AG09319 (cell line): ENCODE data around the gene MORN1.

Experiments
- DNase-seq: peaks from one replicate; pipeline ENCODE4 v3.0.0-alpha.2; 2010; ENCODE audit warnings: low read depth; ENCODE audit errors: extremely low read depth
- CTCF ChIP-seq: IDR thresholded peaks from 2 replicates; pipeline ENCODE4 v1.5.1; 2011; ENCODE audit warnings: low read depth, mild to moderate bottlenecking, inconsistent platforms, low read length, moderate library complexity

Gene MORN1

GRCh38 chr1:2274231-2274928, 117.0 kb downstream of the MORN1 start:
- no peak for TF ChIP-seq CTCF
- no peak for DNase-seq

- no peak for DNase-seq
- no peak for TF ChIP-seq CTCF
Observed at GRCh38 chr1:2273401-2274090, 117.8 kb downstream of the MORN1 start.

- DNase-seq = no peak
- TF ChIP-seq CTCF = no peak
Observed at GRCh38 chr1:2272686-2273400, 118.5 kb downstream of the MORN1 start.

- no peak for DNase-seq
- no peak for TF ChIP-seq CTCF
Observed at GRCh38 chr1:2271841-2272655, 119.3 kb downstream of the MORN1 start.
